ENCODE data around the gene GRIK1. TPM values are rescaled to one million over a fixed set of nuclear protein-coding genes. Genes with fewer than 3 reads are reported as not detected.

GRIK1 gene
- total and polyA plus RNA-seq, 12 donors, result not detected

- intact Hi-C loops (cut with DNase I), result no loop called here
- whole genome bisulfite sequencing, 2 donors, result 84 to 91% methylated on average over 6 of the region's 6 CpGs
- no peaks in the 10 kb centered on the region for H3K36me3 ChIP-seq
- H3K27me3 ChIP-seq, result no peaks in the 10 kb centered on the region
- H3K27ac ChIP-seq, result no peak overlapping the region
- no peaks in the 10 kb centered on the region for H3K4me1 ChIP-seq
- no peak for TF ChIP-seq CTCF (IDR thresholded peaks at IDR 0.05)
- ATAC-seq (no peak), DNase-seq (no peak)
- H3K9me3 ChIP-seq, result no peaks in the 10 kb centered on the region
- H3K4me3 ChIP-seq, result no peak overlapping the region
Measured at GRCh38 chr21:29857150-29857549, 82.6 kb downstream of the GRIK1 start.

- Histone ChIP-seq H3K4me1 (no peaks in the 10 kb centered on the region), H3K9me3 (no peaks in the 10 kb centered on the region), H3K27me3 (peaks cover 0 to 2% (median 0%) of the 10 kb centered on the region in 7 donors), H3K27ac (no peak overlapping the region), H3K36me3 (no peaks in the 10 kb centered on the region), H3K4me3 (no peak overlapping the region)
- DNase-seq, result no peak
- TF ChIP-seq CTCF (IDR thresholded peaks at IDR 0.05), result no peak
- intact Hi-C loops (cut with DNase I), result loop anchor here in 5 of 10 donors (2.0 to 5.0 kb wide), 4 partner anchors 377 to 762 kb away; no protein-coding TSS in a partner anchor
- ATAC-seq, result no peak
- WGBS, 2 donors, result 99 to 100% methylated on average over 1 of the region's 1 CpG
Measured at GRCh38 chr21:29854795-29855194, 85.0 kb downstream of the GRIK1 start.

- Histone ChIP-seq H3K36me3 (no peaks in the 10 kb centered on the region), H3K4me3 (no peak overlapping the region), H3K27me3 (peaks cover 0 to 11% (median 0%) of the 10 kb centered on the region in 7 donors), H3K4me1 (no peaks in the 10 kb centered on the region), H3K9me3 (no peaks in the 10 kb centered on the region), H3K27ac (no peak overlapping the region)
- 88 to 89% methylated on average over 3 of the region's 3 CpGs for WGBS, 2 donors
- ATAC-seq (no peak), DNase-seq (no peak)
- intact Hi-C loops (cut with DNase I), result loop anchor here in 4 of 10 donors (5.0 kb wide), 3 partner anchors 374 to 759 kb away; no protein-coding TSS in a partner anchor
- TF ChIP-seq CTCF (IDR thresholded peaks at IDR 0.05), result no peak
Measured at GRCh38 chr21:29851611-29852010, 88.2 kb downstream of the GRIK1 start.

GRCh38 chr21:29849735-29850176 is 90.0 kb downstream of the GRIK1 start:
- Histone ChIP-seq H3K36me3 (no peaks in the 10 kb centered on the region), H3K27ac (no peak overlapping the region), H3K27me3 (peaks cover 0 to 11% (median 0%) of the 10 kb centered on the region in 7 donors), H3K4me3 (no peak overlapping the region), H3K9me3 (no peaks in the 10 kb centered on the region), H3K4me1 (no peaks in the 10 kb centered on the region)
- 29 to 31% methylated on average over 6 of the region's 6 CpGs for WGBS, 2 donors
- peak; percentile 69 to 92 (median 77) for ATAC-seq
- peak in 1 of 2 donors; percentile 39 for DNase-seq
- TF ChIP-seq CTCF (IDR thresholded peaks at IDR 0.05), result peak; percentile 35 to 81 (median 71)
- intact Hi-C loops (cut with DNase I), result loop anchor here (1.0 to 10.0 kb wide), 9 partner anchors 372 to 765 kb away; no protein-coding TSS in a partner anchor

Measured in heart right ventricle (tissue), 16 donors.